ENCODE data around the gene PRPF31.

GRCh38 chr19:54158812-54159351, 43.3 kb downstream of the PRPF31 start:
- TF ChIP-seq CTCF (IDR thresholded peaks at IDR 0.05) (no peak), POLR2A (IDR thresholded peaks at IDR 0.05) (no peak), EP300 (IDR thresholded peaks at IDR 0.05) (no peak)
